GM10266 (cell line): ENCODE data around the gene REPIN1.

Experiments used
- DNase-seq: peaks from one replicate; pipeline ENCODE4 v3.0.0; 2012; ENCODE audit errors: extremely low spot score
- TF ChIP-seq, protein P1 (sequence below): IDR thresholded peaks from 2 replicates; pipeline ENCODE4 v1.5.1; 2012; ENCODE audit warnings: mild to moderate bottlenecking, low read depth; ENCODE audit not compliant: control insufficient read depth, insufficient read depth; ENCODE audit errors: missing control alignments

The REPIN1 gene

DNA sequence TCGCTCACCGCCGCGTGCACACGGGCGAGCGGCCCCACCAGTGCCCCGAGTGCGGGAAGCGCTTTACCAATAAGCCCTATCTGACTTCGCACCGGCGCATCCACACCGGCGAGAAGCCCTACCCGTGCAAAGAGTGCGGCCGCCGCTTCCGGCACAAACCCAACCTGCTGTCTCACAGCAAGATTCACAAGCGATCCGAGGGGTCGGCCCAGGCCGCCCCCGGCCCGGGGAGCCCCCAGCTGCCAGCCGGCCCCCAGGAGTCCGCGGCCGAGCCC is 3.3 kb downstream of the REPIN1 start:
- TF ChIP-seq, protein P1, sequence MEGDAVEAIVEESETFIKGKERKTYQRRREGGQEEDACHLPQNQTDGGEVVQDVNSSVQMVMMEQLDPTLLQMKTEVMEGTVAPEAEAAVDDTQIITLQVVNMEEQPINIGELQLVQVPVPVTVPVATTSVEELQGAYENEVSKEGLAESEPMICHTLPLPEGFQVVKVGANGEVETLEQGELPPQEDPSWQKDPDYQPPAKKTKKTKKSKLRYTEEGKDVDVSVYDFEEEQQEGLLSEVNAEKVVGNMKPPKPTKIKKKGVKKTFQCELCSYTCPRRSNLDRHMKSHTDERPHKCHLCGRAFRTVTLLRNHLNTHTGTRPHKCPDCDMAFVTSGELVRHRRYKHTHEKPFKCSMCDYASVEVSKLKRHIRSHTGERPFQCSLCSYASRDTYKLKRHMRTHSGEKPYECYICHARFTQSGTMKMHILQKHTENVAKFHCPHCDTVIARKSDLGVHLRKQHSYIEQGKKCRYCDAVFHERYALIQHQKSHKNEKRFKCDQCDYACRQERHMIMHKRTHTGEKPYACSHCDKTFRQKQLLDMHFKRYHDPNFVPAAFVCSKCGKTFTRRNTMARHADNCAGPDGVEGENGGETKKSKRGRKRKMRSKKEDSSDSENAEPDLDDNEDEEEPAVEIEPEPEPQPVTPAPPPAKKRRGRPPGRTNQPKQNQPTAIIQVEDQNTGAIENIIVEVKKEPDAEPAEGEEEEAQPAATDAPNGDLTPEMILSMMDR, result no peak
- no peak for DNase-seq

DNA sequence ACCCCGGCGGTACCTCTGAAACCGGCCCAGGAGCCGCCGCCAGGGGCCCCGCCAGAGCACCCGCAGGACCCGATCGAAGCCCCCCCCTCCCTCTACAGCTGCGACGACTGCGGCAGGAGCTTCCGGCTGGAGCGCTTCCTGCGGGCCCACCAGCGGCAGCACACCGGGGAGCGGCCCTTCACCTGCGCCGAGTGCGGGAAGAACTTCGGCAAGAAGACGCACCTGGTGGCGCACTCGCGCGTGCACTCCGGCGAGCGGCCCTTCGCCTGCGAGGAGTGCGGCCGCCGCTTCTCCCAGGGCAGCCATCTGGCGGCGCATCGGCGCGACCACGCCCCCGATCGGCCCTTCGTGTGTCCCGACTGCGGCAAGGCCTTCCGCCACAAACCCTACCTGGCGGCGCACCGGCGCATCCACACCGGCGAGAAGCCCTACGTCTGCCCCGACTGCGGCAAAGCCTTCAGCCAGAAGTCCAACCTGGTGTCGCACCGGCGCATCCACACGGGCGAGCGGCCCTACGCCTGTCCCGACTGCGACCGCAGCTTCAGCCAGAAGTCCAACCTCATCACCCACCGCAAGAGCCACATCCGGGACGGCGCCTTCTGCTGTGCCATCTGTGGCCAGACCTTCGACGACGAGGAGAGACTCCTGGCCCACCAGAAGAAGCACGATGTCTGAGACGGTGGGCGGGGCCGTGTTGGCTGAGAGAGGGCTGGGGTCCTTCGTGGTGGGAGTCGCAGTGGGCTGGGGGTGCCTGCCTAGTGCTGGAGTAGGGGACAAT is 3.8 kb downstream of the REPIN1 start:
- TF ChIP-seq, protein P1, result no peak
- DNase-seq, result no peak

DNA sequence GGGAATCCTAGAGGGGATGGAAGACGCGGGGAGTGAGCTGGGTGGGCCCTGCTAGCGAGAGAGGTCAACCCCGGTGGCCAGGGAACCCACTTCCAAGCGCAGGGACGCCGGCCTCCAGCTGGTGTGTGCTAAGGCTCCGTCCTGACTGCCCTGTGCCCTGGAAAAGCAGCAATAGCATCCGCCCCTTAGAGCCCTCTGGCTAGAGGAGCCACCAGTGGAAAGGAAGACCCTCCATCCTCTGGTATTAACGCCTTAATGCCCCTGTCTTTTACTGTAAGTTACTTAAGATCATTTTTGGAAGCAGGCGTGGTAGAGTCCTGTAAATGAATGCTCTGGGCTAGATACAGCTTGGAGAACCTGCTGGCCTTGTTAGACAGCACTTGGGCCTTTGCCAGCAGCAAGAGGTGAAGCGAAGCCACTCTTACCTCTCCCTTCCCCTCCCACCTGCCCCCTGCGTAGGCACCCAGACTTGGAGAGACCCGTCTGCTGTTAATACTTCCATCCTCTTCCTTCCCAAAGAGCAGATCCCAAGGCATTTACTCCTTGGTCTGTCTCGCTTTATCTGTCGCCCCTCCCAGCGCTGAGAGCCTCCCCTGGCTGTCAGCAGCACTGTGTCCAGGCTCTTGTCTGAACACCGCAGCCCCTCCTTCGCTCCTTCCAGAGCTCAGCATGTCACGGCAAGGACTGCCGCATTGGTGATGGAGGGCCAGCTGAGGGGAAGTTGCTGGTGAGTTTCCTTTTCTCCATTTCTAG is 4.6 kb downstream of the REPIN1 start:
- TF ChIP-seq, protein P1, result no peak
- DNase-seq, result no peak

DNA sequence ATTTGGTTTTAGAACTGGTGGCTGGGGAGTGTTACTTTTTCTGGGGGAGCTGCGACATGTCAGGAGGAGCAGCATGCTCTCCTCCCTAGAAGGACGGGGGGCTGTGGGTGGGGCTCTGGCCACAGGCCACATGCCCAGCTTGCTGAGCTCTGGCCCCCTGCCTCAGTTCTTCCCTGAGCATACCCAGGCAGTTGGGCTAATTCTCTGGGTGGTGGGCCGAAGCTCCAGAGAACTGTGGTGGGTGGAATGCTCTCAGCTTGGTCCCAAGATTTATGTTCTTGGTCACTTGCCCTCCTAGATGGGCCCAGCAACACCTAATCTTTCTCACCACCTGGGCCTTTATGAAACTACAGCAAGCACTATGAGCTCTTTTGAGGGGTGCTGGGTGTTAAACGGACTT is 5.4 kb downstream of the REPIN1 start:
- DNase-seq, result no peak
- TF ChIP-seq, protein P1, result no peak

DNA sequence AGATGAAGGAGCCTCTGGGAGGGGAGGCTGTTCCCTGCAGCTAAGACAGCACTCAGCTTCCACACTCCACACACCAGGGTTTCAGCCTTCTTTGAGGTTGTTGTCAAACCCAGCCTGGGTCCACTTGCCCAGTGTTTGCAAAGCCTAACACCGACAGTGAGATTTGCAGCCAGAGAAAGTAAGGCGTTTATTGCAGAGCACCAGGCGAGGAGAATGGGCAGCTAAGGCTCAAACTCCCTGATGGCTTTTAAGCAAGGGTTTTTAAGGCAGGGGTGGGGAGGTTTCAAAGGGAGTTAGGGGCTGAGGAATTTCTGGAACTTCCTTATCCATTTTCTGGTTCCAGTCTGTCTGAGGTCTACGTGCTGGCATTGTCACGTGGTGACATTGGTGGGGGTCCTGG is 5.8 kb downstream of the REPIN1 start:
- TF ChIP-seq, protein P1, result no peak
- DNase-seq, result no peak

DNA sequence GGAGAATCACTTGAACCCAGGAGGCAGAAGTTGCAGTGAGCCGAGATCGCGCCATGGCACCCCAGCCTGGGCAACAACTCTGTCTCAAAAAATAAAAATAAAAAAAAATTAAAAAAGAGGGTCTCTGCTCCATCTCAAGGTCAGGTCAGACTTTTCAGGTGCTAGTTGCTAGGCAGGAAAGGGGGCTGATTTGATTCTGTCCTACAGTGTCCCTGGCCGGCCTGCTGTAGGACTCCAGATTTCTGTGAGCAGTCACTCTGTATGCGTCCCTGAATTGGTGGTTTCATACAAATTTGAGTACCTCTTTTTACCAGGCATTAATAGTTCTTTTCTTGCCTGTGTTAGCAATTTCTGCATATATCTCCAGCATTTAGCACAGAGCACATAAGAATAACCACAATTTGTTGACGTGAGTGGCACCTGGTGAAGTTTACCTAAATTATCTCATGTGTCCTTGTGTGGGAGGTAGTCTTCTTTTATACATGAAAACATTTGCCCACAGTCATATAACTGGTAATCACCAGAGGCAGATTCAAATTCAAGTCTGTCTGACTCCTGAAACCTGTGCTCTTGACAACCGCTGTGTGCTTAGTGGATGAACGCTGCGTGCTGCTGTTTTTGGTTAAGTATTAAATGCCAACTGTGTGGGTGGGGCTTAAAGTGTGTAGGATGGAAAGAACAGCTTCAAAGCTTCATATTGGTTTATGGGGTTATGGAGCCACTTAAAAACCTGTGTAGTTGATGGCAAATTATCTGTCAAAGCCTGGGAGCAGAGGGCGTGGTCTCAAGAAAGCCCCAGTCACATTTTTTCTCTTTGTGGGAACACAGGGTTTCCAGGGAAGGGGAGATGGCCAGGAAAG is 7.3 kb downstream of the REPIN1 start:
- TF ChIP-seq, protein P1, result no peak

More for the DNA sequence above, 7.3 kb downstream of the REPIN1 start:
- peak; percentile 62 for DNase-seq
